ENCODE data around the gene STX8.

STX8 gene

DNA sequence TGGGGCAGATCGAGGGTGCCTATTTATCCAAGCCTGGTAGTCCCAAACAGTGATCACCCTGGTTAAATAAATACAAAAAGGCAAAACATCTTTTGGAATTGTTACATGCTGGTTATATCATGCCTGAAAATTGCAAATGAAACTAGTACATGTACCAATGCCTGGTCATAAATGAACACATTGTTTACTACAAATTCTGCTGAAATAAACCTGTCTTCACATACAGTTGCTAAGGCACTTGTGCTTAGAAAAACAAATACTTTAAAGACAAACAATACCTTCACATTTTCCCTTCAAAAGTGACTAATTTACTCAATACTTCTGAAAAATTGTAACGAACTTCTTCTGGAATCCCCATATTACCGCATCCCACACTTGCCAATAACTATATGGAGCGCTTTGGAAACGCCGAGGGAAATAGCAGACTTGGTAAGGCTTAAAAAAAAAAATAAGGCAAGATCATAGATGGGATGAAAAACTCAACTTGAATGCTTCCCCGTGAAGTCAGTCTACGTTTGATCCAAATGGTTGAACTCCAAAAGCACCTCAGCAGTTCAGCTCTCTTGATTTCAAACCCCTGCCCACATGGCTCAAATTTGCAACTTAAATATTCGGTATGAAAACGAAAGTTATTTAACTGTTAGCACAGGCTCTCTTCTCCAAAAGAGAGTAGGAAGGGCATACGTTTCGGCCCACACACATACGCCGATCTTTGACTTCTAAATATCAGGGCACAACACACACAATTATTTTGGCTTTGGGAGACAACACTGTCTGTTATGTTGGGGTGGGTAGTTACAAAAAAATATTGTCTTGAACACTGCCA lies 289.8 kb downstream of the STX8 start:
- Histone ChIP-seq H3K27me3 (replicated peaks) (no peaks in the 10 kb centered on the region), H3K4me3 (ENCODE audit: low read depth, low read length) (no peak overlapping the region), H3K27ac (no peak overlapping the region), H3K36me3 (replicated peaks) (no peaks in the 10 kb centered on the region)
- DNase-seq, result no peak
- in situ Hi-C loops (cut with HindIII; ENCODE audit: low pct_ligation_motif_present, low sequenced_read_pairs), result no loop called here
- TF ChIP-seq, protein P1, sequence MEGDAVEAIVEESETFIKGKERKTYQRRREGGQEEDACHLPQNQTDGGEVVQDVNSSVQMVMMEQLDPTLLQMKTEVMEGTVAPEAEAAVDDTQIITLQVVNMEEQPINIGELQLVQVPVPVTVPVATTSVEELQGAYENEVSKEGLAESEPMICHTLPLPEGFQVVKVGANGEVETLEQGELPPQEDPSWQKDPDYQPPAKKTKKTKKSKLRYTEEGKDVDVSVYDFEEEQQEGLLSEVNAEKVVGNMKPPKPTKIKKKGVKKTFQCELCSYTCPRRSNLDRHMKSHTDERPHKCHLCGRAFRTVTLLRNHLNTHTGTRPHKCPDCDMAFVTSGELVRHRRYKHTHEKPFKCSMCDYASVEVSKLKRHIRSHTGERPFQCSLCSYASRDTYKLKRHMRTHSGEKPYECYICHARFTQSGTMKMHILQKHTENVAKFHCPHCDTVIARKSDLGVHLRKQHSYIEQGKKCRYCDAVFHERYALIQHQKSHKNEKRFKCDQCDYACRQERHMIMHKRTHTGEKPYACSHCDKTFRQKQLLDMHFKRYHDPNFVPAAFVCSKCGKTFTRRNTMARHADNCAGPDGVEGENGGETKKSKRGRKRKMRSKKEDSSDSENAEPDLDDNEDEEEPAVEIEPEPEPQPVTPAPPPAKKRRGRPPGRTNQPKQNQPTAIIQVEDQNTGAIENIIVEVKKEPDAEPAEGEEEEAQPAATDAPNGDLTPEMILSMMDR (IDR thresholded peaks at IDR 0.05; ENCODE audit: low read depth, low read length, missing control alignments), result no peak

GRCh38 chr17:9284884-9285283 lies 290.7 kb downstream of the STX8 start:
- in situ Hi-C loops (cut with HindIII; ENCODE audit: low pct_ligation_motif_present, low sequenced_read_pairs), result no loop called here
- no peak overlapping the region for H3K4me3 ChIP-seq (ENCODE audit: low read depth, low read length)
- no peak for DNase-seq
- no peak overlapping the region for H3K27ac ChIP-seq
- H3K36me3 ChIP-seq (replicated peaks), result no peaks in the 10 kb centered on the region
- TF ChIP-seq, protein P1 (IDR thresholded peaks at IDR 0.05; ENCODE audit: low read depth, low read length, missing control alignments), result no peak
- H3K27me3 ChIP-seq (replicated peaks), result no peaks in the 10 kb centered on the region

DNA sequence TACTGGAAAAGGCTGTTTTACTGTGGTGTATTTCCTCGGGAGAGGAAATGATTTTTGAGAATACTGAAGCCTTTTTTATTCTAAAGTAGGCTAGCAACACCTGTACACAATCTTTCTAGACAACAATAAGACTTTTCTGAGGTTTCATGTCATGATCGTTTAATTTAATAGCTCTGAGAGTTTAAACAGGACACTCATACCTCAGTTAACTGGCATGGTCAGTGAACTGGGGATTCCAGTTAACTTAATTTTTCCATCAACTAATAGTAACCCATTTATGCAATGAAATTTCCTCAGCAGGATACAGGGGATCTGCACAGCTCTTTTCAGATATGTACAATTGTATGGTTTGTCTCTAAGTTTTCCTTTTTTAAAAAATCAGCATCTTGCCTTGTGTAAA lies 291.7 kb downstream of the STX8 start:
- Histone ChIP-seq H3K27ac (no peak overlapping the region), H3K27me3 (replicated peaks) (no peaks in the 10 kb centered on the region)
- in situ Hi-C loops (cut with HindIII; ENCODE audit: low pct_ligation_motif_present, low sequenced_read_pairs), result no loop called here

DNA sequence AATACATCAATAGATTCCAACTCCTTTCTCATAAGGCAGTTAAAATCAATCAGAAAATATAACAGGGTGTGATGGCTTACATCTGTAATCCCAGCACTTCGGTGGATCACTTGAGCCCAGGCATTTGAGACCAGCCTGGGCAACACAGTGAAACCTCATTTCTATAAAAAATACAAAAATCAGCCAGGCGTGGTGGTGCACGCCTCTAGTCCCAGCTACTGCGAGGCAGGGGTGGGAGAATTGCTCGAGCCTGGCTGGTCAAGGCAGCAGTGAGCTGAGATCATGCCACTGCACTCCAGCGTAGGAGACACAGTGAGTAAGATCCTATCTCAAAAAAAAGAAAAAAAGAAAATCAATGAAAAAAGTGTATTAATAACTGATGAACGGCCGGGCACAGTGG lies 295.7 kb downstream of the STX8 start:
- Histone ChIP-seq H3K27me3 (replicated peaks) (no peaks in the 10 kb centered on the region), H3K36me3 (replicated peaks) (no peaks in the 10 kb centered on the region), H3K4me3 (ENCODE audit: low read depth, low read length) (no peak overlapping the region), H3K27ac (no peak overlapping the region)
- in situ Hi-C loops (cut with HindIII; ENCODE audit: low pct_ligation_motif_present, low sequenced_read_pairs), result no loop called here
- TF ChIP-seq, protein P1 (IDR thresholded peaks at IDR 0.05; ENCODE audit: low read depth, low read length, missing control alignments), result no peak
- DNase-seq, result no peak

More for the DNA sequence above, 291.7 kb downstream of the STX8 start:
- TF ChIP-seq, protein P1 (IDR thresholded peaks at IDR 0.05; ENCODE audit: low read depth, low read length, missing control alignments), result no peak
- DNase-seq, result no peak
- Histone ChIP-seq H3K36me3 (replicated peaks) (no peaks in the 10 kb centered on the region), H3K4me3 (ENCODE audit: low read depth, low read length) (no peak overlapping the region)

DNA sequence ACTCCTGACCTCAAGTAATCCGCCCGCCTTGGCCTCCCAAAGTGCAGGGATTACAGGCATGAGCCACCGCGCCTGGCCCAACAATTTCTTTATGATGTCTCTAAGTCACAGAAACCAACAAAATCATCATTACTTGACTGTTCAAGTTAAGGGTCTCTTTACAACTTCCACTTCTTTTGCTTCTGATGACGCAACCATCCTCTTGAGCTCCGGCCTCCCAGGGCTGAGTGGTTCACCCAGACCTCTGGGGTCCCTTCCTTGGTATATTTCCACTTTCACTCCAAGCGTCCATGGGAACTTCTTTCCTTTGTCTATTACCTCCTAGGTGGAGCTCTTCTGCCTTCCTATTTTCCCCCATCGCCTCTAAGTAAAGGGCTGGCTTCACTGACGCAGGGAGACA lies 300.6 kb downstream of the STX8 start:
- H3K27me3 ChIP-seq (replicated peaks), result no peaks in the 10 kb centered on the region
- in situ Hi-C loops (cut with HindIII; ENCODE audit: low pct_ligation_motif_present, low sequenced_read_pairs), result no loop called here
- no peaks in the 10 kb centered on the region for H3K36me3 ChIP-seq (replicated peaks)
- TF ChIP-seq, protein P1 (IDR thresholded peaks at IDR 0.05; ENCODE audit: low read depth, low read length, missing control alignments), result no peak
- no peak overlapping the region for H3K4me3 ChIP-seq (ENCODE audit: low read depth, low read length)
- DNase-seq, result no peak
- no peak overlapping the region for H3K27ac ChIP-seq
